Astrocyte (in vitro differentiated cells and primary cell): ENCODE measurements around the gene NLGN1. TPM values are rescaled to one million over a fixed set of nuclear protein-coding genes. Genes with fewer than 3 reads are reported as not detected.

Source experiments
- DNase-seq: peaks from one replicate; pipeline ENCODE4 v3.0.0-alpha.2; 2010; ENCODE audit warnings: low read depth
- FAIRE-seq: peaks from 2 replicates; lab custom pipeline; 2011; peaks lifted over from hg19 to GRCh38; lab: Jason Lieb, UNC
- H2AFZ ChIP-seq: 2 replicates; pipeline ENCODE4 v1.6.0; 2012; ENCODE audit warnings: low read depth, low read length, inconsistent platforms
- H3K27ac ChIP-seq: 2 replicates; pipeline ENCODE4 v1.5.1; 2011; ENCODE audit warnings: low read depth, low read length, inconsistent platforms
- H3K27me3 ChIP-seq: 2 replicates; pipeline ENCODE4 v1.6.0; 2011; ENCODE audit warnings: low read length, inconsistent platforms; ENCODE audit not compliant: insufficient read depth
- H3K36me3 ChIP-seq: 2 replicates; pipeline ENCODE4 v1.5.1; 2011; ENCODE audit warnings: low read length, inconsistent platforms; ENCODE audit not compliant: insufficient read depth
- H3K4me1 ChIP-seq: 2 replicates; pipeline ENCODE4 v1.5.1; 2011; ENCODE audit warnings: low read length, inconsistent platforms; ENCODE audit not compliant: insufficient read depth
- H3K4me2 ChIP-seq: 2 replicates; pipeline ENCODE4 v1.6.0; 2012; ENCODE audit warnings: low read length, inconsistent platforms
- H3K4me3 ChIP-seq: 2 replicates; pipeline ENCODE4 v1.5.1; 2011; ENCODE audit warnings: low read depth, mild to moderate bottlenecking, low read length, inconsistent platforms; ENCODE audit not compliant: insufficient read depth
- H3K79me2 ChIP-seq: 2 replicates; pipeline ENCODE4 v1.6.0; 2012; ENCODE audit warnings: mild to moderate bottlenecking, low read length, inconsistent platforms; ENCODE audit not compliant: insufficient read depth
- H3K9ac ChIP-seq: 2 replicates; pipeline ENCODE4 v1.6.0; 2012; ENCODE audit warnings: mild to moderate bottlenecking, low read length, inconsistent platforms
- H3K9me3 ChIP-seq: 2 replicates; pipeline ENCODE4 v1.5.1; 2012; ENCODE audit warnings: low read depth, mild to moderate bottlenecking, low read length, inconsistent platforms; ENCODE audit not compliant: insufficient read depth
- H4K20me1 ChIP-seq: 2 replicates; pipeline ENCODE4 v1.6.0; 2012; ENCODE audit warnings: low read length, inconsistent platforms; ENCODE audit not compliant: insufficient read depth
- H3K27ac Mint-ChIP-seq: one replicate; pipeline ENCODE4 v1.8.0; 2021; ENCODE audit warnings: mild to moderate bottlenecking, mixed read lengths; ENCODE audit not compliant: unreplicated experiment
- H3K27me3 Mint-ChIP-seq: one replicate; pipeline ENCODE4 v1.8.0; 2021; ENCODE audit warnings: low read depth, mixed read lengths; ENCODE audit not compliant: unreplicated experiment
- H3K36me3 Mint-ChIP-seq: one replicate; pipeline ENCODE4 v1.8.0; 2021; ENCODE audit warnings: low read depth, mixed read lengths; ENCODE audit not compliant: unreplicated experiment
- H3K4me1 Mint-ChIP-seq: one replicate; pipeline ENCODE4 v1.8.0; 2021; ENCODE audit warnings: low read depth, mixed read lengths; ENCODE audit not compliant: unreplicated experiment
- H3K4me3 Mint-ChIP-seq: one replicate; pipeline ENCODE4 v1.8.0; 2021; ENCODE audit warnings: mild to moderate bottlenecking, moderate library complexity, mixed read lengths; ENCODE audit not compliant: unreplicated experiment
- H3K9me3 Mint-ChIP-seq: one replicate; pipeline ENCODE4 v1.8.0; 2021; ENCODE audit warnings: mild to moderate bottlenecking, mixed read lengths; ENCODE audit not compliant: unreplicated experiment
- CTCF ChIP-seq: IDR thresholded peaks from 2 replicates; pipeline ENCODE4 v1.5.1; 2011; ENCODE audit warnings: low read depth, mild to moderate bottlenecking, inconsistent platforms, low read length, moderate library complexity; ENCODE audit not compliant: insufficient read depth
- EZH2 ChIP-seq: IDR thresholded peaks from 2 replicates; pipeline ENCODE4 v1.6.1; 2012; ENCODE audit warnings: mild to moderate bottlenecking, low read length, inconsistent platforms; ENCODE audit not compliant: insufficient read depth
- total RNA-seq: library from RNA; stranded (reverse); gene quantifications from 2 replicates; pipeline ENCODE4 v1.2.1, GENCODE V29; 2021

Gene NLGN1
- total RNA-seq, 1 donor from 2014 or later: 1.2 TPM

GRCh38 chr3:173404156-173404555 is 6.6 kb downstream of the NLGN1 start:
- Histone ChIP-seq H2AFZ (no peak overlapping the region), H3K9ac (no peak overlapping the region), H3K4me2 (no peak overlapping the region), H3K27ac (no peak overlapping the region), H3K9me3 (no peaks in the 10 kb centered on the region), H3K27me3 (no peaks in the 10 kb centered on the region), H3K36me3 (no peaks in the 10 kb centered on the region), H3K79me2 (no peaks in the 10 kb centered on the region), H3K4me3 (no peak overlapping the region), H3K4me1 (peaks cover under 1% of the 10 kb centered on the region), H4K20me1 (no peaks in the 10 kb centered on the region)
- DNase-seq: no peak
- peaks cover 2% of the 10 kb centered on the region for H3K4me1 Mint-ChIP-seq
- FAIRE-seq: no peak
- TF ChIP-seq EZH2: no peak
- no peak for TF ChIP-seq CTCF
- H3K9me3 Mint-ChIP-seq: no peaks in the 10 kb centered on the region
- H3K27ac Mint-ChIP-seq: no peak overlapping the region
- H3K27me3 Mint-ChIP-seq: peaks cover 1% of the 10 kb centered on the region
- no peak overlapping the region for H3K4me3 Mint-ChIP-seq
- no peaks in the 10 kb centered on the region for H3K36me3 Mint-ChIP-seq

GRCh38 chr3:173410436-173410835 is 12.9 kb downstream of the NLGN1 start:
- Mint-ChIP-seq H3K27me3 (no peaks in the 10 kb centered on the region), H3K4me1 (no peaks in the 10 kb centered on the region), H3K36me3 (no peaks in the 10 kb centered on the region), H3K9me3 (no peaks in the 10 kb centered on the region), H3K4me3 (no peak overlapping the region), H3K27ac (no peak overlapping the region)
- no peak overlapping the region for H3K27ac ChIP-seq
- TF ChIP-seq CTCF: no peak
- TF ChIP-seq EZH2: no peak
- H3K79me2 ChIP-seq: no peaks in the 10 kb centered on the region
- H2AFZ ChIP-seq: no peak overlapping the region
- no peaks in the 10 kb centered on the region for H3K9me3 ChIP-seq
- H3K4me1 ChIP-seq: no peaks in the 10 kb centered on the region
- no peaks in the 10 kb centered on the region for H4K20me1 ChIP-seq
- H3K27me3 ChIP-seq: no peaks in the 10 kb centered on the region
- H3K9ac ChIP-seq: no peak overlapping the region
- FAIRE-seq (no peak), DNase-seq (no peak)
- no peaks in the 10 kb centered on the region for H3K36me3 ChIP-seq
- H3K4me3 ChIP-seq: no peak overlapping the region
- H3K4me2 ChIP-seq: no peak overlapping the region

GRCh38 chr3:173410849-173411248 is 13.3 kb downstream of the NLGN1 start:
- no peaks in the 10 kb centered on the region for H3K36me3 ChIP-seq
- H3K4me2 ChIP-seq: no peak overlapping the region
- no peaks in the 10 kb centered on the region for H4K20me1 ChIP-seq
- Mint-ChIP-seq H3K27ac (no peak overlapping the region), H3K27me3 (no peaks in the 10 kb centered on the region), H3K9me3 (no peaks in the 10 kb centered on the region), H3K4me1 (no peaks in the 10 kb centered on the region), H3K36me3 (no peaks in the 10 kb centered on the region), H3K4me3 (no peak overlapping the region)
- no peaks in the 10 kb centered on the region for H3K9me3 ChIP-seq
- DNase-seq (no peak), FAIRE-seq (no peak)
- H3K4me1 ChIP-seq: no peaks in the 10 kb centered on the region
- no peak for TF ChIP-seq EZH2
- TF ChIP-seq CTCF: no peak
- H2AFZ ChIP-seq: no peak overlapping the region
- H3K4me3 ChIP-seq: no peak overlapping the region
- no peaks in the 10 kb centered on the region for H3K27me3 ChIP-seq
- no peaks in the 10 kb centered on the region for H3K79me2 ChIP-seq
- H3K9ac ChIP-seq: no peak overlapping the region
- H3K27ac ChIP-seq: no peak overlapping the region
